ENCODE results near the gene PDCD5.
A peak's percentile ranks its signal among the peaks of the same experiment; 100 is the strongest.
"Not testable (repeated sequence)": the region's sequence is repeated elsewhere in the genome, so short reads cannot be mapped to it uniquely, and the experiment has no call there.

Gene PDCD5, protein sequence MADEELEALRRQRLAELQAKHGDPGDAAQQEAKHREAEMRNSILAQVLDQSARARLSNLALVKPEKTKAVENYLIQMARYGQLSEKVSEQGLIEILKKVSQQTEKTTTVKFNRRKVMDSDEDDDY

GRCh38 chr19:32580901-32581704 lies at the start of gene PDCD5:
Gene PDCD5 (plus strand): TSS chr19:32581190. CDS start chr19:32581262, 72 bp downstream.
- peak; percentile 90 for FAIRE-seq
- DNase-seq (ENCODE audit: insufficient read length, low spot score), result peak; percentile 96

- no peak for FAIRE-seq
- no peak for DNase-seq (ENCODE audit: insufficient read length, low spot score)
Observed at GRCh38 chr19:32532233-32532632, 48.8 kb upstream of the PDCD5 start.

GRCh38 chr19:32537580-32537979 lies 43.4 kb upstream of the PDCD5 start:
- FAIRE-seq (no peak), DNase-seq (ENCODE audit: insufficient read length, low spot score) (no peak)

DNA sequence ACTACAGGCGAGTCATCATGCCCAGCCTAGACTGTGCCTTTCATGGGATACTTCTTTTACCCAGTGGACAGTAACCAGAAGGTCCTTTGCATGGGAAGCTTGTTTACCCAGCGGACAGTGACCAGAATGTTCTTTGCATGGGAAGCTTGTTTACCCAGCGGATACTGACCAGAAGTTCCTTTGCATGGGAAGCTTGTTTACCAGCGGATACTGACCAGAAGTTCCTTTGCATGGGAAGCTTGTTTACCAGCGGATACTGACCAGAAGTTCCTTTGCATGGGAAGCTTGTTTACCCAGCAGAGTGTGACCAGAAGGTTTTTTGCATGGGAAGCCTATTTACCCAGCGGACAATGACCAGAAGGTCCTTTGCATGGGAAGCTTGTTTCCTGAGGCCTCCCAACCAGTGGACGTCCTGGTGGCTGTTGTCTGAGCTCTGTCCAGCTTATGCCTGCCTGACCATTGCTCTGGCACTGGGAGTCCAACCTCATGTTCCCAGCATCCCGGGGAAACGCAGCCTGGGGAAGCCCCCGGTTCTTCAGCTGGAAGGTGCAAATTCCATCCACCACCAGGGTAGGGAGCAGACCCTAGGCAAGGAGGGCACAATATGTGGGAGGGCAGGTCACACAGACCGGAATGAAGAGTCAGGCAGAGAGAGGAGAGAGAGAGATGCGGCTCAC lies 41.6 kb upstream of the PDCD5 start:
- FAIRE-seq (no peak), DNase-seq (ENCODE audit: insufficient read length, low spot score) (no peak)

DNA sequence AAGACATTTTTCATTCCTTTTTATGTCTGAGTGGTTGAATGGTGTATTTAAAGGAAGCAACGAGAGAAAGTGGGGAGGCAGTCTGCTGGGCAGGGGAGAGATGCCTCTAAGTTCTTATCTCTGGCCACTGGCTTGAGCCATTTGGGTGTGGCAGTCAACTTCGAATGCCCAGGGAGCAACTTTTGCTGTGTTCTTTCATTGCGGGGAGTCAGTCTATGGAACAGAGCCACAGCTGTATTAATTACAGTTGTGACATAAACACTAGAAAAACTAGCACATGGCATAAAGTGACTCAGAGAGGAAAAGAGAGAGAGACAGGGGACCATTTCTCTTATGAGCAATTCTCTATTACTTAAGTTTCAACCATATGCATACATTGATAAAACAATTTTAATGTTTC lies 40.4 kb upstream of the PDCD5 start:
- DNase-seq (ENCODE audit: insufficient read length, low spot score) (no peak), FAIRE-seq (no peak)

DNA sequence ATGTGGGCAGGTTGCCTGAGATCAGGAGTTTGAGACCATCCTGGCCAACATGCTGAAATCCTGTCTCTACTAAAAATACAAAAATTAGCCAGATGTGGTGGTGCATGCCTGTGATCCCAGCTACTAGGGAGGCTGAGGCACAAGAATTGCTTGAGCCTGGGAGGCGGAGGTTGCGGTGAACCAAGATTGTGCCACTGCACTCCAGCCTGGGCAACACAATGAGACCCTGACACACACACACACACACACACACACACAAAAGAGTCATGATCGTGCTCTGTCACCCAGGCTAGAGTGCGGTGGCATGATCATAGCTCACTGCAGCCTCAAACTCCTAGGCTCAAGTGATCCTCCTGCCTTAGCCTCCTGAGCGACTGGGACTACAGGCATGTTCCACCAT lies 39.6 kb upstream of the PDCD5 start:
- FAIRE-seq; DNase-seq (ENCODE audit: insufficient read length, low spot score): not testable (repeated sequence)

DNA sequence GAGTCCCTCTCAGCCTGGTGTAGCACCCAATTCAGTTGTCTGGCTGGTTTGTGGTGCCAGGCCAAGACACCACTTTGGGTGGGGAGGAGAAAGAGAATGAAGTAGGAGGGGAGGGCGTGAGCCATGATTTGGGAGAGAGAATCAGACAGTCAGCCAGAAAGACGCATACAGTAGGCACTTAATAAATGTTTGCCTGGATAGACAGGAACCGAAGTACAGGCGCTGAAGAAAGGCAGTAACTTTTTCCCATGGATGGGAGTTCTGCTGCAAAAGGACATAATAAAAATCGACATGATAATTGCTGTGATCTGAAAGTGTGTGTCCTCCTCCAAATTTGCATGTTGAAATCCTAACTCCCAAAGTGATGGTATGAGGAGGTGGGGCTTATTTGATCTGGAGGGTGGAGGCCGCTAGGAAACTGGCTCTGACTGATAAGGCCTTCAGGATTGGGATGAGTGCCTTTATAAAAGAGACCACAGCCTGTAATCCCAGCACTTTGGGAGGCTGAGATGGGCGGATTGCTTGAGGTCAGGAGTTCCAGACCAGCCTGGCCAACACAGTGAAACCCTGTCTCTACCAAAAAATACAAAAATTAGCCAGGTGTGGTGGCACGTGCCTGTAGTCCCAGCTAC lies 38.4 kb upstream of the PDCD5 start:
- DNase-seq (ENCODE audit: insufficient read length, low spot score), result no peak
- no peak for FAIRE-seq

- FAIRE-seq (no peak), DNase-seq (ENCODE audit: insufficient read length, low spot score) (no peak)
Observed at GRCh38 chr19:32543115-32543900, 37.7 kb upstream of the PDCD5 start.

GRCh38 chr19:32544917-32545316 lies 36.1 kb upstream of the PDCD5 start:
- FAIRE-seq (no peak), DNase-seq (ENCODE audit: insufficient read length, low spot score) (no peak)

GRCh38 chr19:32550666-32551065 lies 30.3 kb upstream of the PDCD5 start:
- no peak for DNase-seq (ENCODE audit: insufficient read length, low spot score)
- FAIRE-seq, result no peak

DNA sequence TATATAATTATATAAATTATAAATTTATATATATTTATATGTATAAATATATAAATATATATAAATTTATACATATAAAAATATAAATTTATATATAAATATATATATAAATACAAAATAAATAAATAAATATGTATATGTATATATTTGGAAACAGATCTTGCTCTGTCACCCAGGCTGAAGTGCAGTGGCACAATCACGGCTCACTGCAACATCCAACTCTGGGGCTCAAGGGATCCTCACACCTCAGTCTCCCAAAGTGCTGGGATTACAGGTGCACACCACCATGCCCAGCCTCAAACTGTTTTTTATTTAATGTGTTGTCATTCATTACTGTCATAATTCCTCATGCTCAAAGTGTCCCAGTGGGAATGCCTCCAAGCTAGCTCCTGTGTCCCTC lies 25.2 kb upstream of the PDCD5 start:
- no peak for FAIRE-seq
- DNase-seq (ENCODE audit: insufficient read length, low spot score), result no peak

DNA sequence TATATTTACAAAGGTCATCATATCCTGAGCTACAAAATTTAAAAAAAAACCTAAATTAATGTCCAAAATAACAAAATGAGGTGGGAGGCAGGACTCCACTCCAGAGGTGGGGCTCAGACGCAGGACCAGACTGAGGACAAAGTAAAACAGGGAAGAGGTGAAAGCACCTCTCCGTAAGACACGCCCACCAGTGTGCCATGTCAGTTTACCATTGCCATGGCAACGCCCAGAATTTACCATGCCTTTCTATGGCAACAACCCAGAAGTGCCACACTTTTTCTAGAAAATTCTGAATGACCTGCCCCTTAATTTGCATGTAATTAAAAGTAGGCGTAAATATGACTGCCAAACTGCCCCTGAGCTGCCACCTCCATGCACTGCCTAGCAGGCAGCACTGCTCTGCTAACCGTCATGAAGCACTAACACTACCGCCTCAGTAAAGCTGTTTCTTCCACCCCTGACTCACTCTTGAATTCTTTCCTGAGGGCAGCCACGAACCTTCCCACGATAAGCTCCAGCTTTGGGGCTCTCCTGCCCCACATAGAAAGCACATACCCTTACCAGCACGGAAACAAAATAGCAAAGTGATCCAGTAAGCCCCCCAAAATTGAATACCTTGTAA lies 22.3 kb upstream of the PDCD5 start:
- FAIRE-seq, result no peak
- DNase-seq (ENCODE audit: insufficient read length, low spot score), result no peak

- DNase-seq (ENCODE audit: insufficient read length, low spot score), result no peak
- FAIRE-seq, result no peak
Observed at GRCh38 chr19:32563761-32564160, 17.2 kb upstream of the PDCD5 start.

GRCh38 chr19:32566246-32566830 lies 14.7 kb upstream of the PDCD5 start:
- FAIRE-seq, result no peak
- DNase-seq (ENCODE audit: insufficient read length, low spot score), result no peak

DNA sequence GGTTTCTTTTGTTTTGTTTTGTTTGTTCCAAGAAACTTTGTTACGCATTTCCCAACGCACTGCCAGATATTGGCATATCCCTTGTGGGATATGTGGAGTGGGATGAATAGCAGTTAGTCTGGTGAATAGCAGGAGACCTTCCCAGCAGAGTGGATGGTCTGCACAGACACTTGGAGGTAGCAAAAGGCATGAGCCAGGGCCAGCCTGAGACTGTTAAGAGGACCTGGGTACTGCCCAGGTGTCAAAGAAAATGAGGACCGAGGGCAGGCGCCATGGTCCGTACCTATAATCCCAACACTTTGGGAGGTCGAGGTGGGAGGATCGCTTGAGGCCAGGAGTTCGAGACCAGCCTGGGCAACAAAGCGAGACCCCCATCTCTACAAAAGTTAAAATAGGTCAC lies 13.5 kb upstream of the PDCD5 start:
- FAIRE-seq, result no peak
- DNase-seq (ENCODE audit: insufficient read length, low spot score), result no peak

- FAIRE-seq, result no peak
- DNase-seq (ENCODE audit: insufficient read length, low spot score), result peak; percentile 36
Observed at GRCh38 chr19:32570081-32570785, 10.8 kb upstream of the PDCD5 start.

- FAIRE-seq; DNase-seq (ENCODE audit: insufficient read length, low spot score): not testable (repeated sequence)
Observed at GRCh38 chr19:32571471-32572075, 9.4 kb upstream of the PDCD5 start.

DNA sequence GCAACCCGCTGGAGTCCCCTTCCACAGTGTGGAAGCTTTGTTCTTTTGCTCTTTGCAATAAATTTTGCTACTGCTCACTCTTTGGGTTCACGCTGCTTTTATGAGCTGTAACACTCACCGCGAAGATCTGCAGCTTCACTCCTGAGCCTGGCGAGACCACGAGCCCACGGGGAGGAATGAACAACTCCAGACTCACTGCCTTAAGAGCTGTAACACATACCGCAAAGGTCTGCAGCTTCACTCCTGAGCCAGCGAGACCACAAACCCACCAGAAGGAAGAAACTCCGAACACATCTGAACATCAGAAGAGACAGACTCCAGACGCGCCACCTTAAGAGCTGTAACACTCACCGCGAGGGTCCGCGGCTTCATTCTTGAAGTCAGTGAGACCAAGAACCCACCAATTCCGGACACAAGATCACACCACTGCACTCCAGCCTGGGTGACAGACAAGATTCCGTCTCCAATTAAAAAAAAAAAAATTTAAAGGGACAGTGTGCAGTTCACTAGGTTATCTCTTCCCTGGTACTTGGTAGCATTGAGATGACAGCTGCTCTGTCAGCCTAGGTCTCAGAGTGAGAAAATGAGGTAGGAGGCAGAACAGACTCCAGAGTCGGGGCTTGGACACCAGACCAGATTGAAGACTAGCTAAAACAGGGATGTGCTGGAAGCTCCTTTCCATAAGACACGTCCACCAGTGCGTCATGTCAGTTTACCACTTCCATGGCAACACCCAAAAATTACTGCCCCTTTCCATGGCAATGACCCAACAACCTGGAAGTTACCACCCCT lies 8.1 kb upstream of the PDCD5 start:
- not testable (repeated sequence) for DNase-seq (ENCODE audit: insufficient read length, low spot score); FAIRE-seq

All from GM19239 (cell line).